Suprapubic skin (tissue), 4 donors: ENCODE data around the gene ALOXE3.

Experiments used
- EP300 ChIP-seq: sonication (generic); formaldehyde crosslinking; IDR thresholded peaks from one replicate; pipeline ENCODE4 v1.6.1; 2017; ENCODE audit warnings: antibody characterized with exemption
- POLR2A ChIP-seq, 2 donors: fragments of 450-650 bp; IDR thresholded peaks; one replicate each; pipeline ENCODE4 v1.6.1; 2017; ENCODE audit warnings: antibody characterized with exemption in 2 of 2, mild to moderate bottlenecking in 2 of 2, moderate library complexity in 2 of 2
- POLR2AphosphoS5 ChIP-seq, 3 donors: sonication (generic); formaldehyde crosslinking; IDR thresholded peaks; one replicate each; pipeline ENCODE4 v1.6.1; 2017; ENCODE audit warnings: antibody characterized with exemption in 3 of 3
- TF ChIP-seq, protein P1 (sequence below), 2 donors: fragments of 200-600 bp in 1 of 2; fragments of 450-650 bp in 1 of 2; sonication (generic) in 1 of 2; IDR thresholded peaks; one replicate each; pipeline ENCODE4 v1.5.1; 2016 to 2019; ENCODE audit warnings: antibody characterized with exemption in 2 of 2, mild to moderate bottlenecking in 1 of 2, moderate library complexity in 1 of 2

- TF ChIP-seq, protein P1, sequence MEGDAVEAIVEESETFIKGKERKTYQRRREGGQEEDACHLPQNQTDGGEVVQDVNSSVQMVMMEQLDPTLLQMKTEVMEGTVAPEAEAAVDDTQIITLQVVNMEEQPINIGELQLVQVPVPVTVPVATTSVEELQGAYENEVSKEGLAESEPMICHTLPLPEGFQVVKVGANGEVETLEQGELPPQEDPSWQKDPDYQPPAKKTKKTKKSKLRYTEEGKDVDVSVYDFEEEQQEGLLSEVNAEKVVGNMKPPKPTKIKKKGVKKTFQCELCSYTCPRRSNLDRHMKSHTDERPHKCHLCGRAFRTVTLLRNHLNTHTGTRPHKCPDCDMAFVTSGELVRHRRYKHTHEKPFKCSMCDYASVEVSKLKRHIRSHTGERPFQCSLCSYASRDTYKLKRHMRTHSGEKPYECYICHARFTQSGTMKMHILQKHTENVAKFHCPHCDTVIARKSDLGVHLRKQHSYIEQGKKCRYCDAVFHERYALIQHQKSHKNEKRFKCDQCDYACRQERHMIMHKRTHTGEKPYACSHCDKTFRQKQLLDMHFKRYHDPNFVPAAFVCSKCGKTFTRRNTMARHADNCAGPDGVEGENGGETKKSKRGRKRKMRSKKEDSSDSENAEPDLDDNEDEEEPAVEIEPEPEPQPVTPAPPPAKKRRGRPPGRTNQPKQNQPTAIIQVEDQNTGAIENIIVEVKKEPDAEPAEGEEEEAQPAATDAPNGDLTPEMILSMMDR (IDR thresholded peaks at IDR 0.05) = no peak
- TF ChIP-seq EP300 (no peak), POLR2AphosphoS5 (IDR thresholded peaks at IDR 0.05) (no peak), POLR2A (IDR thresholded peaks at IDR 0.05) (no peak)
Measured at GRCh38 chr17:8075081-8075480, 43.2 kb downstream of the ALOXE3 start.
